Kidney epithelial cell (primary cell): ENCODE data around the gene RPS6KA4. TPM values are rescaled to one million over a fixed set of nuclear protein-coding genes. Genes with fewer than 3 reads are reported as not detected.

Experiments used
- DNase-seq: peaks from one replicate; pipeline ENCODE4 v3.0.0-alpha.2; 2010; ENCODE audit warnings: low read depth
- H3K27me3 ChIP-seq: 2 replicates; pipeline ENCODE4 v1.6.0; 2011; ENCODE audit warnings: low read length; ENCODE audit not compliant: control insufficient read depth, insufficient read depth
- H3K36me3 ChIP-seq: 2 replicates; pipeline ENCODE4 v1.5.1; 2011; ENCODE audit warnings: low read length; ENCODE audit not compliant: control insufficient read depth, insufficient read depth
- H3K4me3 ChIP-seq: 2 replicates; pipeline ENCODE4 v1.5.1; 2011; ENCODE audit warnings: low read depth, mild to moderate bottlenecking, control low read depth, low read length
- total RNA-seq: library from RNA; depleted of rRNA; stranded (reverse); fragments of >200 nt; gene quantifications from 2 replicates; pipeline ENCODE4 v1.2.3, GENCODE V29; 2015
- TF ChIP-seq, protein P1 (sequence below): IDR thresholded peaks from 2 replicates; pipeline ENCODE4 v1.5.1; 2011; ENCODE audit warnings: mild to moderate bottlenecking, moderate library complexity, low read length, control low read depth, inconsistent platforms; ENCODE audit not compliant: insufficient read depth, poor library complexity, severe bottlenecking

Gene RPS6KA4
- total RNA-seq, 1 donor from 2014 or later = 43.0 TPM

DNA sequence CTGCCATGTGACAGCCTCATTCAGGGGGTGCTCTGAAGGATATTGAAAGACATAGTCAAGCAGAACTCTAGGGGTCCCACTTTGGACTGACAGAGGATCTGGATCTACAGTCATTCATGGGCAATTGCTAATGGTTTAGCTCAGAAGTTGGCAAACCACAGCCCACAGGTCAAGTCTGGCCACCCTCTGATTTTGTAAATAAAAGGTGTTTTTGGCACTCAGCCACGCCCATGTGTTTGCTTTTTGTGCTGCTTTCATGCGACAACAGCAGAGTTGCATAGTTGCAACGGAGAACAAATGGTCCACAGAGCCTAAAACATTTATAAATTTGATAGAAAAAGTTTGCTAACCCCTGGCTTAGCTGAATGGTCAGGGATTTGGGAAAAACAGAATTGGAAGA lies 41.7 kb downstream of the RPS6KA4 start:
- H3K36me3 ChIP-seq = no peaks in the 10 kb centered on the region
- TF ChIP-seq, protein P1, sequence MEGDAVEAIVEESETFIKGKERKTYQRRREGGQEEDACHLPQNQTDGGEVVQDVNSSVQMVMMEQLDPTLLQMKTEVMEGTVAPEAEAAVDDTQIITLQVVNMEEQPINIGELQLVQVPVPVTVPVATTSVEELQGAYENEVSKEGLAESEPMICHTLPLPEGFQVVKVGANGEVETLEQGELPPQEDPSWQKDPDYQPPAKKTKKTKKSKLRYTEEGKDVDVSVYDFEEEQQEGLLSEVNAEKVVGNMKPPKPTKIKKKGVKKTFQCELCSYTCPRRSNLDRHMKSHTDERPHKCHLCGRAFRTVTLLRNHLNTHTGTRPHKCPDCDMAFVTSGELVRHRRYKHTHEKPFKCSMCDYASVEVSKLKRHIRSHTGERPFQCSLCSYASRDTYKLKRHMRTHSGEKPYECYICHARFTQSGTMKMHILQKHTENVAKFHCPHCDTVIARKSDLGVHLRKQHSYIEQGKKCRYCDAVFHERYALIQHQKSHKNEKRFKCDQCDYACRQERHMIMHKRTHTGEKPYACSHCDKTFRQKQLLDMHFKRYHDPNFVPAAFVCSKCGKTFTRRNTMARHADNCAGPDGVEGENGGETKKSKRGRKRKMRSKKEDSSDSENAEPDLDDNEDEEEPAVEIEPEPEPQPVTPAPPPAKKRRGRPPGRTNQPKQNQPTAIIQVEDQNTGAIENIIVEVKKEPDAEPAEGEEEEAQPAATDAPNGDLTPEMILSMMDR = no peak
- no peak overlapping the region for H3K4me3 ChIP-seq
- DNase-seq = no peak
- no peaks in the 10 kb centered on the region for H3K27me3 ChIP-seq

DNA sequence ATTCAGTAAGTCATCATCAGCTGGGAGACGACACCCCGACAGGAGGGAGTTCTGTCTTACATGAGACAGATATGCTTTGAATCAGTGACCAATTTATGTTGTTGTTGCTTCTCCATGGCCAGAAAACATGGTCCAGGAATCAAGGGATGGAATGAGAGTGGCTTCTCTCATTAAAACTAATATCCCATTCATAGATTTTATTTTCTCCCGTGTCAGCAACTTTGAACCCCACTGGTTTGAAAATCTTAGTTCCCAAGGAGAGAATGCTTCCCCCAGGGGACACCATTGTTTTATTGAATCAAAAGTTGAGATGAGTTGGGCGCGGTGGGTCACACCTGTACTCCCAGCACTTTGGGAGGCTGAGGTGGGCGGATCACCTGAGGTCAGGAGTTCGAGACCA lies 42.8 kb downstream of the RPS6KA4 start:
- DNase-seq = no peak
- Histone ChIP-seq H3K4me3 (no peak overlapping the region), H3K36me3 (no peaks in the 10 kb centered on the region), H3K27me3 (no peaks in the 10 kb centered on the region)
- TF ChIP-seq, protein P1 = no peak

DNA sequence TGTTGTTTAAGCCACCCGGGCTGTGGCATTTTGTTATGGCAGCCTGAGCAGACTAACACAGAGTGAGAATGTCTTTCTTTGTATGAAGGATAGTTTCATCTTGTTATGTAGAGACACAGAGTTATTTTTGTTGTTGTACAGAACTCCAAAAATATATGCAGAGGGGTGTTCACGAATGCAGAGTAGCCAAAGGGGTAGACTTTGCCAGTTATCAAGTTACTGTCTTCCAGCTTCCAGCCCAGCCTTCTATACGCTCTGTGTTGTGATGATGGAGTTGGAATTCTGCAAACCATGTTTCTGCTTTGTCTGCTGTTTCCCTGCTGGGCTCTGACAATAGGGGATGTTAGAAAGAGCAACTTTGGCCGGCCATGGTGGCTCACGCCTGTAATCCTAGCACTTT lies 44.1 kb downstream of the RPS6KA4 start:
- Histone ChIP-seq H3K36me3 (no peaks in the 10 kb centered on the region), H3K27me3 (no peaks in the 10 kb centered on the region), H3K4me3 (no peak overlapping the region)
- TF ChIP-seq, protein P1 = no peak
- no peak for DNase-seq

DNA sequence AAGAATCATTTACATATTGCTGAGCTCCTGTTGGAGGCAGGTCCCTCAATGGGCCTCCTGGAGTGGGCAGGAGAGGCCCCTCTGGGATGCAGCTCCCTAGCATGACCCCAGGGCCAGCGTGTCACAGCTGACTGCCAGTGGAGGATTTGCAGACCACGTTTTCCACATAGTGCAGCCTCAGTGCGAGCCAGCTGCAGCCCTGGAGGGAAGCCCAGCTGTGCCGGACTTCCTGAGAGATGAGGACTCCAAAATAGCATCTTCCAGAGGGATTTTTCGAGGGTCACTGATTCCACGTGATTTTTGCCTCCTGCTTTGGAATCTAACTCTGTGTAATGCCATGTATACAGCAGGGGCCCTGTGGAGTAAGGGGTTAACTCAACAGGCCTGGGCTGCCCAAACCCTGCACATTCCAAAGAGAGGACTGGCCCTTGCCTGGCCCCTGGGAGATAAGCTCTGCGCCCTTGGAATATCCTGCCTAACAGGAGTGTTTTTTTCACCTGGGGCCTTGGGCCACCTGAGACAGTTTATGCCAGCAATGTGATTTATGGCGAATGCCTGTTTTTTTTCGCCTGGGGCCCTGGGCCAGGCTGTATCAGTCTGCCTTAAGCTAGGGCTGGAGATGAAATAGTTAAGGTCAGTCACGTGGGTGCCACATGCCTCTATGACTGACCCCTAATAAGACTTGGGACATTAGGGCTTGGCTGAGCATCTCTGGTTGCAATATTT lies 47.4 kb downstream of the RPS6KA4 start:
- Histone ChIP-seq H3K36me3 (no peaks in the 10 kb centered on the region), H3K27me3 (peaks cover 18% of the 10 kb centered on the region), H3K4me3 (no peak overlapping the region)
- no peak for DNase-seq
- TF ChIP-seq, protein P1 = no peak

DNA sequence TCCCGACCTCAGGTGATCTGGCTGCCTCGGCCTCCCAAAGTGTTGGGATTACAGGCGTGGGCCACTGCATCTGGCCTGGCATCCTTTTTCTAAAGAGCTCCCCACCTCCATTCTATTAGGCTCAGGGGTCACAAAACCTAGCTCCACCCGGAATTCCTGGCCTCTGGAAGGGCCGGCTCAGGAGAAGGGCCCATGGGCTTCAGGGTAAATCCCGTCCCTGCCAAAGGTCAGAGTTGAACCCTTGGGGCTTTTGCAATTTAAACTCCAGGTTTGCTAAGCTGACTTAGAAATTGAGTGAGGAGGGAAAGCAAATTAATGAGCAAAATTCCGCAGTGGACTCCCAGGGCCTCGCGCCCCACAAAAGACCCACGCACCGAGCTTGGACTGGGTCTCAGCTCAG lies 48.3 kb downstream of the RPS6KA4 start:
- H3K36me3 ChIP-seq = no peaks in the 10 kb centered on the region
- H3K4me3 ChIP-seq = no peak overlapping the region
- DNase-seq = no peak
- H3K27me3 ChIP-seq = peaks cover 18% of the 10 kb centered on the region
- TF ChIP-seq, protein P1 = no peak

DNA sequence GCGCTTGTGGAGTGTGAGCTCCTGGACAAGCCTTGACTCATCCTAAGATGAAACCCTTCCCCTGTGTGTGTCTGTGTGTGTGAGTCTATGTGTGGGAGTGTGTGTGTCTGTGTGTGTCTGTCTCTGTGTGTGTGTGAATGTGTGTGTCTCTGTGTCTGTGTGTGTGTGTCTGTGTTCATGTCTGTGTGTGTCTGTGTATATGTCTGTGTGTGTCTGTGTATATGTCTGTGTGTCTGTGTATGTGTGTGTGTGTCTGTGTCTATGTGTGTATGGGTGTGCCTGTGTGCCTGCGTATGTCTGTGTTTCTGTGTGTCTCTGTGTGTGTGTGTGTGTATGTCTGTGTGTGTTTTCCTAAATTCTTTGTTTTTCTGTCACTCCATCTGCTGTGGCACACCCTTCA lies 48.7 kb downstream of the RPS6KA4 start:
- Histone ChIP-seq H3K36me3 (no peaks in the 10 kb centered on the region), H3K4me3 (no peak overlapping the region), H3K27me3 (peaks cover 18% of the 10 kb centered on the region)
- no peak for DNase-seq
- TF ChIP-seq, protein P1 = no peak
